H1 (cell line): Measurements from ENCODE around the gene LANCL3. TPM values are rescaled to one million over a fixed set of nuclear protein-coding genes. Genes with fewer than 3 reads are reported as not detected.

Source experiments
- CBX8 ChIP-seq: fragments of 300-800, 300-1000 bp; sonication (generic); IDR thresholded peaks from 2 replicates; pipeline ENCODE4 v1.7.1; 2016; ENCODE audit warnings: low read depth, low read length, borderline replicate concordance
- CTBP2 ChIP-seq: IDR thresholded peaks from 2 replicates; pipeline ENCODE4 v1.7.0; 2011; ENCODE audit warnings: borderline replicate concordance, mild to moderate bottlenecking, moderate library complexity, mixed read lengths, low read length; ENCODE audit not compliant: insufficient read depth, insufficient read length
- EZH2 ChIP-seq: fragments of 200-600 bp; sonication (generic); IDR thresholded peaks from 2 replicates; pipeline ENCODE4 v1.7.1; 2012; ENCODE audit warnings: low read depth, mild to moderate bottlenecking, moderate library complexity, low read length, inconsistent platforms; ENCODE audit not compliant: severe bottlenecking
- FOSL1 ChIP-seq: IDR thresholded peaks from 2 replicates; pipeline ENCODE4 v1.6.1; 2011; ENCODE audit warnings: mild to moderate bottlenecking, low read depth, low read length, moderate library complexity; ENCODE audit not compliant: insufficient read depth
- NRF1 ChIP-seq: IDR thresholded peaks from 2 replicates; pipeline ENCODE4 v1.6.1; 2011; ENCODE audit warnings: mild to moderate bottlenecking, low read depth, low read length, improper control_type of control experiment
- POLR2A ChIP-seq, 2 experiments: IDR thresholded peaks; 1 replicate in 1 of 2; 2 replicates in 1 of 2; pipeline ENCODE4 v1.6.1; 2011; ENCODE audit warnings: low read depth in 2 of 2, low read length in 2 of 2, mild to moderate bottlenecking in 2 of 2; ENCODE audit errors: control extremely low read depth in 1 of 2
- SUZ12 ChIP-seq: fragments of 200-600 bp; sonication (generic); IDR thresholded peaks from 2 replicates; pipeline ENCODE4 v1.6.1; 2012; ENCODE audit warnings: mild to moderate bottlenecking, inconsistent platforms, low read length, moderate library complexity, mixed read lengths
- TEAD4 ChIP-seq: IDR thresholded peaks from 2 replicates; pipeline ENCODE4 v1.6.1; 2012; ENCODE audit warnings: low read depth, low read length, inconsistent platforms, mixed read lengths
- polyA plus RNA-seq, 7 experiments: library from polyadenylated mRNA; depleted of rRNA in 3 of 7; stranded (reverse) in 5 of 7; unstranded in 2 of 7; fragments of >200 nt in 5 of 7; fragments of 200-250 nt in 2 of 7; gene quantifications; 1 replicate in 5 of 7; 2 replicates in 1 of 7; 4 replicates in 1 of 7; pipeline versions ENCODE4 v1.2.1 to v1.2.3, GENCODE V29; 2011 to 2013; ENCODE audit warnings: missing spikeins in 2 of 7, mixed read lengths in 2 of 7
- total RNA-seq: library from RNA; stranded (reverse); fragmentation: NEBNext Ultra II Directional; extraction: Animal tissue kit (Norgen Biotek cat#: 25700); gene quantifications from 2 replicates; pipeline ENCODE4 v1.2.1, GENCODE V29; 2021
- TF ChIP-seq, protein P1 (sequence below): fragments of 300-600 bp; sonication (generic); IDR thresholded peaks from 2 replicates; pipeline ENCODE4 v1.7.1; 2012; ENCODE audit warnings: low read length, moderate library complexity, mild to moderate bottlenecking, inconsistent platforms; ENCODE audit not compliant: insufficient replicate concordance
- TF ChIP-seq, protein P2 (sequence below): IDR thresholded peaks from 2 replicates; pipeline ENCODE4 v1.6.1; 2012; ENCODE audit warnings: low read length, inconsistent platforms

Gene LANCL3
- total and polyA plus RNA-seq, 2 of the 8 experiments (the other 6 are each of a cell fraction or from before 2014, with no cell fraction given), result 0.11 to 0.37 TPM

DNA sequence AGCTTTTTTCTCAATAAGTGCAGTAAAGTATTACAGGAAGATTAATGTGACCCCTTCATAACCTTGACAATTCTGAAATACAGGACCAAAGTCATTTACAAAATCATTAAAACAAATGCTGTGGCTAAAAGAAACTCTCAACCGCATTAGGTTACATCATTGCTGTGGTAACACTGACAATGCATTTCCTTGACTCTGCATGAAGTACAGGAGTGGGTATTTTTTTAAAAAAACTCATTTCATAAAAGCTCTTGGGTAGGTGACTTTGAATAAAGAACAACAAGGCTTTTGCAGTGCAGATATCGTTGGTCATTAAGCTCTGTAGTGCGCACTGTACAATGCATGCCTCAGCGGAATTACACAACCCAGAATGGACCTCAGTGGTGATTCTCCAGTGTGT lies 90.7 kb downstream of the LANCL3 start (continued):
- TF ChIP-seq, protein P1, sequence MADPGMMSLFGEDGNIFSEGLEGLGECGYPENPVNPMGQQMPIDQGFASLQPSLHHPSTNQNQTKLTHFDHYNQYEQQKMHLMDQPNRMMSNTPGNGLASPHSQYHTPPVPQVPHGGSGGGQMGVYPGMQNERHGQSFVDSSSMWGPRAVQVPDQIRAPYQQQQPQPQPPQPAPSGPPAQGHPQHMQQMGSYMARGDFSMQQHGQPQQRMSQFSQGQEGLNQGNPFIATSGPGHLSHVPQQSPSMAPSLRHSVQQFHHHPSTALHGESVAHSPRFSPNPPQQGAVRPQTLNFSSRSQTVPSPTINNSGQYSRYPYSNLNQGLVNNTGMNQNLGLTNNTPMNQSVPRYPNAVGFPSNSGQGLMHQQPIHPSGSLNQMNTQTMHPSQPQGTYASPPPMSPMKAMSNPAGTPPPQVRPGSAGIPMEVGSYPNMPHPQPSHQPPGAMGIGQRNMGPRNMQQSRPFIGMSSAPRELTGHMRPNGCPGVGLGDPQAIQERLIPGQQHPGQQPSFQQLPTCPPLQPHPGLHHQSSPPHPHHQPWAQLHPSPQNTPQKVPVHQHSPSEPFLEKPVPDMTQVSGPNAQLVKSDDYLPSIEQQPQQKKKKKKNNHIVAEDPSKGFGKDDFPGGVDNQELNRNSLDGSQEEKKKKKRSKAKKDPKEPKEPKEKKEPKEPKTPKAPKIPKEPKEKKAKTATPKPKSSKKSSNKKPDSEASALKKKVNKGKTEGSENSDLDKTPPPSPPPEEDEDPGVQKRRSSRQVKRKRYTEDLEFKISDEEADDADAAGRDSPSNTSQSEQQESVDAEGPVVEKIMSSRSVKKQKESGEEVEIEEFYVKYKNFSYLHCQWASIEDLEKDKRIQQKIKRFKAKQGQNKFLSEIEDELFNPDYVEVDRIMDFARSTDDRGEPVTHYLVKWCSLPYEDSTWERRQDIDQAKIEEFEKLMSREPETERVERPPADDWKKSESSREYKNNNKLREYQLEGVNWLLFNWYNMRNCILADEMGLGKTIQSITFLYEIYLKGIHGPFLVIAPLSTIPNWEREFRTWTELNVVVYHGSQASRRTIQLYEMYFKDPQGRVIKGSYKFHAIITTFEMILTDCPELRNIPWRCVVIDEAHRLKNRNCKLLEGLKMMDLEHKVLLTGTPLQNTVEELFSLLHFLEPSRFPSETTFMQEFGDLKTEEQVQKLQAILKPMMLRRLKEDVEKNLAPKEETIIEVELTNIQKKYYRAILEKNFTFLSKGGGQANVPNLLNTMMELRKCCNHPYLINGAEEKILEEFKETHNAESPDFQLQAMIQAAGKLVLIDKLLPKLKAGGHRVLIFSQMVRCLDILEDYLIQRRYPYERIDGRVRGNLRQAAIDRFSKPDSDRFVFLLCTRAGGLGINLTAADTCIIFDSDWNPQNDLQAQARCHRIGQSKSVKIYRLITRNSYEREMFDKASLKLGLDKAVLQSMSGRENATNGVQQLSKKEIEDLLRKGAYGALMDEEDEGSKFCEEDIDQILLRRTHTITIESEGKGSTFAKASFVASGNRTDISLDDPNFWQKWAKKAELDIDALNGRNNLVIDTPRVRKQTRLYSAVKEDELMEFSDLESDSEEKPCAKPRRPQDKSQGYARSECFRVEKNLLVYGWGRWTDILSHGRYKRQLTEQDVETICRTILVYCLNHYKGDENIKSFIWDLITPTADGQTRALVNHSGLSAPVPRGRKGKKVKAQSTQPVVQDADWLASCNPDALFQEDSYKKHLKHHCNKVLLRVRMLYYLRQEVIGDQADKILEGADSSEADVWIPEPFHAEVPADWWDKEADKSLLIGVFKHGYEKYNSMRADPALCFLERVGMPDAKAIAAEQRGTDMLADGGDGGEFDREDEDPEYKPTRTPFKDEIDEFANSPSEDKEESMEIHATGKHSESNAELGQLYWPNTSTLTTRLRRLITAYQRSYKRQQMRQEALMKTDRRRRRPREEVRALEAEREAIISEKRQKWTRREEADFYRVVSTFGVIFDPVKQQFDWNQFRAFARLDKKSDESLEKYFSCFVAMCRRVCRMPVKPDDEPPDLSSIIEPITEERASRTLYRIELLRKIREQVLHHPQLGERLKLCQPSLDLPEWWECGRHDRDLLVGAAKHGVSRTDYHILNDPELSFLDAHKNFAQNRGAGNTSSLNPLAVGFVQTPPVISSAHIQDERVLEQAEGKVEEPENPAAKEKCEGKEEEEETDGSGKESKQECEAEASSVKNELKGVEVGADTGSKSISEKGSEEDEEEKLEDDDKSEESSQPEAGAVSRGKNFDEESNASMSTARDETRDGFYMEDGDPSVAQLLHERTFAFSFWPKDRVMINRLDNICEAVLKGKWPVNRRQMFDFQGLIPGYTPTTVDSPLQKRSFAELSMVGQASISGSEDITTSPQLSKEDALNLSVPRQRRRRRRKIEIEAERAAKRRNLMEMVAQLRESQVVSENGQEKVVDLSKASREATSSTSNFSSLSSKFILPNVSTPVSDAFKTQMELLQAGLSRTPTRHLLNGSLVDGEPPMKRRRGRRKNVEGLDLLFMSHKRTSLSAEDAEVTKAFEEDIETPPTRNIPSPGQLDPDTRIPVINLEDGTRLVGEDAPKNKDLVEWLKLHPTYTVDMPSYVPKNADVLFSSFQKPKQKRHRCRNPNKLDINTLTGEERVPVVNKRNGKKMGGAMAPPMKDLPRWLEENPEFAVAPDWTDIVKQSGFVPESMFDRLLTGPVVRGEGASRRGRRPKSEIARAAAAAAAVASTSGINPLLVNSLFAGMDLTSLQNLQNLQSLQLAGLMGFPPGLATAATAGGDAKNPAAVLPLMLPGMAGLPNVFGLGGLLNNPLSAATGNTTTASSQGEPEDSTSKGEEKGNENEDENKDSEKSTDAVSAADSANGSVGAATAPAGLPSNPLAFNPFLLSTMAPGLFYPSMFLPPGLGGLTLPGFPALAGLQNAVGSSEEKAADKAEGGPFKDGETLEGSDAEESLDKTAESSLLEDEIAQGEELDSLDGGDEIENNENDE, result no peak
- TF ChIP-seq CTBP2, result no peak
- TF ChIP-seq, protein P2, sequence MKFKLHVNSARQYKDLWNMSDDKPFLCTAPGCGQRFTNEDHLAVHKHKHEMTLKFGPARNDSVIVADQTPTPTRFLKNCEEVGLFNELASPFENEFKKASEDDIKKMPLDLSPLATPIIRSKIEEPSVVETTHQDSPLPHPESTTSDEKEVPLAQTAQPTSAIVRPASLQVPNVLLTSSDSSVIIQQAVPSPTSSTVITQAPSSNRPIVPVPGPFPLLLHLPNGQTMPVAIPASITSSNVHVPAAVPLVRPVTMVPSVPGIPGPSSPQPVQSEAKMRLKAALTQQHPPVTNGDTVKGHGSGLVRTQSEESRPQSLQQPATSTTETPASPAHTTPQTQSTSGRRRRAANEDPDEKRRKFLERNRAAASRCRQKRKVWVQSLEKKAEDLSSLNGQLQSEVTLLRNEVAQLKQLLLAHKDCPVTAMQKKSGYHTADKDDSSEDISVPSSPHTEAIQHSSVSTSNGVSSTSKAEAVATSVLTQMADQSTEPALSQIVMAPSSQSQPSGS, result no peak
- no peak for TF ChIP-seq SUZ12
- no peak for TF ChIP-seq POLR2A (IDR thresholded peaks at IDR 0.05; ENCODE audit: control extremely low read depth in 1 of 2, low read depth in 2 of 2, low read length in 2 of 2)
- no peak for TF ChIP-seq TEAD4
- no peak for TF ChIP-seq EZH2
- TF ChIP-seq FOSL1, result no peak
- TF ChIP-seq CBX8, result no peak
- TF ChIP-seq NRF1, result no peak
